HG03520 (cell line): Measurements from ENCODE around the gene MMS22L.
"Not testable (repeated sequence)": the region's sequence is repeated elsewhere in the genome, so short reads cannot be mapped to it uniquely, and the experiment has no call there.

Source experiments
- ATAC-seq: cut with Tn5 transposase; IDR thresholded peaks from one replicate; pipeline ENCODE4 v1.9.1; 2021; ENCODE audit warnings: mild to moderate bottlenecking, moderate library complexity; ENCODE audit not compliant: unreplicated experiment

Gene MMS22L

DNA sequence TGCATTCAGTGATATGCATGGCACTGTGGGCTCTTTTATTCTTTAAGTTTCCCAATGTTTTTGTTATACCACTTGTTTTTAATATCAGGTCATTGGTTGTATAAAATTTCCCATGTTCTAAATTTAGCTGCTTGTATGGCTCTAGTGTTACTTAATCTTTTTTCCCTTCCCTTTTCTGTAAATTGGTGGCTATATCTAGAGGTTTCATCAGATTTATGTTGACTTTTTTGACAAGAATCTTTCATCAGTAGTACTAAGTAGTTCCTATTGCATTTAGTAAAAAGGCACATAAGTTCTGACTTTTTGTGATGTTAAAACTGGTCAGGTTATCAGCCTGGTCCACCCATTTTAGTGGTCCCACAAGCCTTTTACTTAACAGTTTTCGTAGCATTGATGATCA lies 51.1 kb downstream of the MMS22L start:
- no peak for ATAC-seq

DNA sequence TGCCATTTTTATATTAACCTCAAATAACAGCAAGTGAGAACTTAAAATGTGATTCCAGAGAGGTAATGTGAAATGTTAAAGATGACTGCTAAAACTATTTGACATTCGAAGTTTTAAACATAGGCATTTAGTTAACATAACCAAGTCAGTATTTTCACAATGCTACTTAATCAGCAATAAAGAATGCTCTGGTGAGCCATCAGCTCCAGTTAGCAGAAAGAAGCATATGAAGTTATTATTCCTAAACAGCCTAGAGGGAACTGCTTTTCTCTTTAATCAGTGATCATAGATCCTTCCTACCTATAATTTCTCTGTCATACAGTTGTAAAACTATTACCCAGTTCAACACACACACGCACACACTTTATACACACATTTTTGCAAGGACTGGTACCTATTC lies 60.1 kb downstream of the MMS22L start:
- no peak for ATAC-seq

DNA sequence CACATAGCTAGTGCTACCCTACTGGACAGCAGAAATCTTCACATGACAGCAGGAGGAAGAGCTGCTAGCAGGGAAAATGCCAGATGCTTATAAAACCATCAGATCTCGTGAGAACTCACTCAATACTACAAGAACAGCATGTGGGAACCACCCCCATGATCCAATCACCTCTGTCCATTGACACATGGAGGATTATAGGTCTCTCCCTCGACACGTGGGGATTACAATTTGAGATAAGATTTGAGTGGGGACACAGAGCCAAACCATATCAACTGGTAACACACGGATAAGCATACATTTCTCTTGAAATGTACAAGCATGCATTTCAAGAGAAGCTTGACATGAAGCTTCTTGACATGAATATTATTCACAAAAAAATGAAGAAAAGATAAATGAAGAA lies 64.1 kb downstream of the MMS22L start:
- no peak for ATAC-seq

DNA sequence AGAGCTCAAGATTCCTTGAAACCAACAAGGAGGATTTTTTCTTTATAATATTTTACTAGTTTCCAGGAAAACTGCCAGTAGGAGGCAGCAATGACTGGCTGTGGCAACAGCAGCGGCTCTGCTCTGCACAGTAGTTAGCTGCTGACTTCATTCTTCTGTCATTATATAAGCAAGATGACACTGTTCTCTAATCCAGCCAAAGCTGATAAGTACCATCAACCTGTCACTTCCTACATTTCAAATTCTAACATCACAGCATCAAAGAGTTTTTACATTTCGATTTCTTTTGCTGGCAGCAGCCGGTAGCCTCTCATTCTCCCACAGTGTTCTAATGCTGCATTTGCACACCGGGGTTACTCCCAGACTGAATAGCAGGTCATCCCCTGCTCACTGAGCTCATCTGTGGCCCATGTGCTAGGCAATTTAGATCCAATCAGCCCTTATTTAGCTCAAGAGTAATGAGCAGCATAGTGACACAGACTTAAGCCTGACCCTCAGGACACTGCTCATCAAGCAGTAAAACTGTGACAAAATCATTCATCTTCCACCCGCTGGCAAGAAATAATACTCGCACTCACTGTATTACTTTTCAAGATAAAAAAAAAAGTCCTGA lies 67.8 kb downstream of the MMS22L start:
- peak; percentile 66 for ATAC-seq

DNA sequence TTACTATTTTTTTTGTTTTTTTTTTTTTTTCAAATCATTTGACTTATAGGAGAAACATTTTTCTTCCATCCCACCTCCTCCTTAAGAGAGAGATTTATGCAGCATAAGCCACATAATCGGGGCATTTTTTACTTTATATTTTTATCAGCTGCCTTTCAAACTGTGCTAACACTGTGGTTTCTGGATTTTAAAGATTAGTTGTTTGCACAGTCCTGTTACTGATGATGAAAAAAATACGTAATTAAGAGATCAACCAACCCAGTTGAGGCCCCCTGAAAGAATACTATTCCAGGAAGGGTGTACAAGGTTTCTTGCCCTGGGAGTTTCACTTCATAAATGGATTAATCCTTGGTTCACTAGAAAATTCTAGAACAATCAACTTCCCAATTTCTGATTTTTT lies 68.3 kb downstream of the MMS22L start:
- ATAC-seq = no peak

DNA sequence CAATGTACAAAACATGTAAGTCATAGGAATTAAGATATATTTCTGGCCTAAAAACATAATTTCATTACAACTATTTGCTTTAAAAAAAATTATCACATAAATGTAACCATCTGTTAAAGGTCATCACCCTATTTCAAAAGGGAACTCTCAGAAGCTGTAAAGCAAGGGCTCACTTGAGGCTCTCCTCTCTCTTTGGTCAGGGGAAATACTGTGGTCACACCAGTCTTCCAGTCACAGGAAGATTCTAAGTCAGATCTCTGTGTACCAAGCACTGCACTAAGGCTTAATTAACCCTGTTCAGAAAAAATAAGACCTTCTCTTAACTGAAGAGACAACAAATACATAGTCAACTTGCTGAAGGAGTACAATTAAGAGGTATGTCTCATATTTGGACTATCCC lies 75.6 kb downstream of the MMS22L start:
- ATAC-seq = no peak

- ATAC-seq = no peak
These were observed 77.0 kb downstream of the MMS22L start for GRCh38 chr6:97205966-97206365.

DNA sequence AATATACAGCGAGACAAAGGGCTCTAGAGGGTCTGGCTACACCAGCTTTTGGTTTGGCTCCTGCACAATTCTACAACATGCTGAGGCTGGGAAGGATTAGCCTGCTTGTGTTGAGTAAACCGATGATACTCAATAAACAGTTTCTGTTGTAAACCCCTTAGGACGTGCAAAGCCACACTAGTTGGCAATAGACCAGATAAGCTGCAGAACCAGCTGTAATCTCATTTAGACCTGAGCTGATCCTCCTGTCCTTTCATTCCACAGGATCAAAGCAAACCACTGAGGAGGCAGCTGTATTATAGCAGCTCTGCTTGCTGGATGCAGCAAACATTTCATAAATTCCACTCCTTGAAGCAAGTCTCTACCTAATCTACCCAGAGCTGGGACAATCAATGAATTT lies 79.7 kb downstream of the MMS22L start:
- ATAC-seq = no peak

DNA sequence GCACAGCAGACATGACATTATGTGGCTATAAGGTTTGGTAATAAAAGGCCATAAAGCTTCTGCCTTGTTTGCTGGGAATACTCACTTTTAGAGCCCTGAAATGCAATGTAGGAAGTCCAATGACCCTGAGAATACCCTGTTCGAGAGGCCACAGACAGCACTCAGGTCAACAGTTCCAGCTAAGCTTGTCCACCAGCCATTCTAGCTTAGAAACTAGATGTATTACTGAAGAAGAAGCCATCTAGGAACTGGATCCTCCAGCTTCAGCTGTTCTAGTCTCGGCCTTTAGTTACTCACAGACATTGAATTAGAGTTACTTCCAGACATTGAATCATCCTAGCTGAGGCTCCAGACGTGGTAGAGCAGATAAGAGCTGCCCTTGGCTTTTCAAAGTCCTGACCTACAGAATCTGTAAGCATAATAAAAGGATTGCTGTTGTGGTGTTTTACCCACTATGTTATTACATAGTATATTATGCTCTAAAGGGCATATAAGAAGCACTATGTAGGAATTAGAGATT lies 84.9 kb downstream of the MMS22L start:
- ATAC-seq = no peak

GRCh38 chr6:97195117-97195516 lies 87.9 kb downstream of the MMS22L start:
- no peak for ATAC-seq

DNA sequence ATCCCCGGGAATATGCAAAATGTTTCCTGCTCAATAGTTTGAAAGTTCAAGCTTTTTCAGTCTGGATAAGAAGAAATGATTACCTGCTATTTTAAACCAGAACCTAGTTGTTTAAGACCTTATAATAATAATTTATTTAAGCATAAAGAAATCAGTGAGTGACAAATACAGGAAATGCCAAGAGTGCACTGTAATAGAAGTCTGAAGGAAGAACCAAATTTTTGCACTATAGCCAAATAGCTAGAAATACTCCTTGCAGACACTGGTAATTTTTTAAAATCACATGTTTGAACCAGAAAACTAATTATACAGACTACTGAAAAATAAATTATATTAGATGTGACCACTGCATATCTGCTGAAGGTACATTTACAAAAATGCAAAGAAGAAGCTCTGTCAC lies 93.2 kb downstream of the MMS22L start:
- no peak for ATAC-seq

DNA sequence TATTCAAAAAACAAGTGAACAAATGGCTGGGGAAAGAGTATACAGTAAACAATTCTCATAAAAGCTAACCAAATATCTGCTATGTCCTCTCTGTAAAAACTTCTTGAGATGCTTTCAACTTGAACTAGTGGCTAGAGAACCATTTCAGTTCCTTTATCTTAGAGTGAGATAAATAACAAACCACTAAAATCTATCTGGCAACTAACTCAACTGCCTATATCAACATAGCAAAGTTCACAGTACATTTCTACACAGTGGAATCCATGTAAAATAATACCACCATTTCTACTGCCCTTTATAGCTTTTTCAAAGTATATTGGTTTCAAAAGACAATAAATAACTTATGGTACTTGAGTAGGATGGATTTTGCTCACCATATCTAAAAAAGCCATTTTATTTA lies 95.1 kb downstream of the MMS22L start:
- ATAC-seq = no peak

DNA sequence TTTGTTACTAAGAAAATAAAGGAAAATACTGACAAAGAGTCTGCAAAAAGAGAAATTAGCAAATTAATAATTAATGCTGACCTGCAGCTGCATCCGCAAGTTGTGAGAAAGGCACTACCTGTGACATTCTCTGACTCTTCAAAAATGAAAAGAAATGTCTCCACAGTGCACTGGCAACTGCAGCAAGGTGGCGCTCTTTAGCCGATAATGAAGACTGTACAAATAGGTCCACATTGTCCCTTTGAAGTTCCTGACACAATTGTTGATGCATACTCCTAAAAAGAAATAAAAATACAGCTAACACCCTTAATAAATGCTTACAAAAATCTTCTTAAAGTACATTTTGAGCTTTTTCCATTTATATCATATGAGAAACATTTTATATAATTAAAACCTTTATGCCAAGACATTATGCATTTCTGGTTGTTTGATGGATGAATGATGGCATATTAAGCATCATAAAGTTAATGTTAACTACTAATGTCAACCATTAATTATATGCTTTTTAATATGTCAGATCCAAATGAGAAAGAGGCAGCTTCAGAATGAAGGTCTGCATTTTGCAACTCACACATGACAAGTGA lies 96.5 kb downstream of the MMS22L start:
- peak; percentile 93 for ATAC-seq

- no peak for ATAC-seq
These were observed 105.1 kb downstream of the MMS22L start for GRCh38 chr6:97177905-97178304.

DNA sequence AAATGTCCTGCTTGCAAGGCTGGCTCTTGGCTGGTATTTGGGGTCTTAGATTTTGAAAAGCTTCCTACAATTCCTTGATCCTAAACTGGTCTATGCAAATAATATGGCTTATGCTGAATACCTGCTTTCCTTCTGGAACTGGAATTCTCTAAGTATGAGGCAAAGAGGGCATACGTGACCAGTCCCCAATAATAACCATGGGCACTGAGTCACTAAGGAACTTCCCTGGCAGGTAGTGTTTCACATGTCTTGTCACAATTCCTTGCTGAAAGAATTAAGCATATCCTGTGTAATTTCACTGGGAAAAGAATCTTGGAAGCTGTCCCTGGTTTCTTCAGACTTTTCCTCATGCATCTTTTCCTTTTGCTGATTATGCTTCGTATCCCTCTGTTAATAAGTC lies 106.5 kb downstream of the MMS22L start:
- no peak for ATAC-seq

DNA sequence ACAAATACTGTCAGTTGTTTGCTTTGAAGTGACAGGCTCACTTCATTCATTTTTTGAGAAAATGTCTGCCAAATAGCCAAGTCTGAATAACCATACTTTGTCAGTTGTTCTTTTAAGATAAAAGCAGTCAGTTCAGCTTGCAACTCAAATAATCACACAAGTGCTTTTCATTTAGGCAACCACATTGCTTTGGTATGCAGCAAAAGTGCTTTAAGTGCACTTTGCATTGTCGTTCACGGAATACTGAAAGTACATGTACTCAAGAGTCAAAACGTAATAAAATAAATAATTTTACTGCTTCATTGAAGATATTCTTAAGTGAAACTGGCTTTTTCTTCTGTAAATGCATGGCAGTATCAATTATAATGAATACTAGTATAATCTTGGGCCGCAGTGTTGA lies 107.2 kb downstream of the MMS22L start:
- ATAC-seq = no peak

- ATAC-seq = no peak
These were observed 108.5 kb downstream of the MMS22L start for GRCh38 chr6:97174471-97174870.

- no peak for ATAC-seq
These were observed 122.7 kb downstream of the MMS22L start for GRCh38 chr6:97160280-97160679.

DNA sequence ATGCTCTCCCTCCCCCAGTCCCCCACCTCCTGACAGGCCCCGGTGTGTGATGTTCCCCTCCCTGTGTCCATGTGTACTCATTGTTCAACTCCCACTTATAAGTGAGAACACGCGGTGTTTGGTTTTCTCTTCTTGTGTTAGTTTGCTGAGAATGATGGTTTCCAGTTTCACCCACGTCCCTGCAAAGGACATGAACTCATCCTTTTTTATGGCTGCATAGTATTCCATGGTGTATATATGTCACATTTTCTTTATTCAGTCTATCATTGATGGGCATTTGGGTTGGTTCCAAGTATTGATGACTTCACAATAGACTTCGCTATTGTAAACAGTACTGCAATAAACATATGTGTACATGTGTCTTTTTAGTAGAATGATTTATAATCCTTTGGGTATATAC lies 127.6 kb downstream of the MMS22L start:
- ATAC-seq = not testable (repeated sequence)

DNA sequence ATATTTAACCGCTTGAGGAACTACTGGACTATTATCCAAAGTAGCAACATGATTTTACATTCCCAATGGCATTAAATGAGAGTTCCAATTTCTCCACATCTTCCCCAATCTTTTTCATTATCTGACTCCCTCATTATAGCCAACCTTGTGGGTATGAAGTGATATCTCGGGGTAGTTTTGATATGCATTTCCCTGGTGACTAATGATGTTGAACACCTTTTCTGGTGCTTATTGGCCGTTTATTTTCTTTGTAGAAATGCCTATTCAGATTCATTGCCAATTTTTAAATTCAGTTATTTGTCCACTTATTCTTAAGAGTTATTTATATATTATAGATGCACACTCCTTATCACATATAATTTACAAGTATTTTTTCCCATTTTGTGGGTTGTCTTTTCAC lies 129.0 kb downstream of the MMS22L start:
- no peak for ATAC-seq

- ATAC-seq = no peak
These were observed 131.4 kb downstream of the MMS22L start for GRCh38 chr6:97151601-97152000.

GRCh38 chr6:97150932-97151331 lies 132.1 kb downstream of the MMS22L start:
- ATAC-seq = no peak

GRCh38 chr6:97147421-97147820 lies 135.6 kb downstream of the MMS22L start:
- no peak for ATAC-seq
